ENCODE measurements around the gene HRH2.
A peak's percentile ranks its signal among the peaks of the same experiment; 100 is the strongest.

Gene HRH2

DNA sequence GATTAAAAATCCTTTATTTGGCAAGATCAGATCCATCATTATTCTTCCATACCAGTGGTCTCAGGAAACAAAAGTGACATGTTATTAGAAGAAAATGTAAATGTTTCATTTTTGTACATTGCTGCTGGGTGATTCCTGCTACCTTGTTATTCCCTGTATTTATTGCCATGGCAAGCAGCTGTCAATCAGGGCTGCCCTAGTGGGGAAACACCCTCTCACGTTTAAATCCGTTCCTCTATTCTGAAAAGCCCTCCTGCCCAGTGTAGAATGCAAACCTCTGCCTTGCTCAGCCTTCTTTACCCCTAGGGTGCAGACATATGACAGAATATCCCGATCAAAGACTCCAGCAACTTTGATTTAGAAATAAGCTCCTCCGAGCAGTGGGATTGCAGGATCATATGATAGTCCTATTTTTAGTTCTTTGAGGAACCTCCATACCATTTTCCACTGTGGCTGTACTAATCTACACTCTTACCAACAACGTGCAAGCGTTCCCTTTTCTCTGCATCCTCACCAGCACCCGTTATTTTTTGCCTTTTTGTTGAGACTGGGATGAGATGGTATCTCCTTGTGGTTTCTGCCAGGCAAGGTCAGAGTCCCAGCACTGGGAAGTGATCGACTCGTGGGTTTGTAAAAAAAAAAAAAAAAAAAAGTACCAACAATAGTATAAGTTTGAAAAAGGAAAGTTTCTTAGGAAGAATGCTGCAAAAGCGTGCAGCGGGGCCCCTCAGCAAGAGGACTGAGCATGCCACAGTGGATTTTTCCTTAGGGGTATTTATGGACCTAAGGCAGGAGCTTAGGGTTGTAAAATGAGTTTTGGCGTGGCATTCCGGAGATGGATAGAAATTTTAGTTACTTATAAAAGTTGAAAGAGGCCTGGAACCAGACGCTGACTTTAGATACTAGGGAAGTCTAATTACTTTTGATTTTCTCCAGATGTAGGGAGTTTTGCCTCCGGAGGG lies 66.7 kb downstream of the HRH2 start:
- DNase-seq (ENCODE audit: low read depth in 1 of 2, low spot score in 1 of 2), result no peak
- H3K4me3 ChIP-seq (replicated peaks; ENCODE audit: insufficient read depth, low read length), result no peak overlapping the region
- no peak overlapping the region for H3K27ac ChIP-seq (replicated peaks)
- no peak for TF ChIP-seq POLR2AphosphoS5 (IDR thresholded peaks at IDR 0.05; ENCODE audit: low read depth)
- no peak for TF ChIP-seq SPI1 (IDR thresholded peaks at IDR 0.05; ENCODE audit: borderline replicate concordance, low read depth)
- TF ChIP-seq, protein P1, sequence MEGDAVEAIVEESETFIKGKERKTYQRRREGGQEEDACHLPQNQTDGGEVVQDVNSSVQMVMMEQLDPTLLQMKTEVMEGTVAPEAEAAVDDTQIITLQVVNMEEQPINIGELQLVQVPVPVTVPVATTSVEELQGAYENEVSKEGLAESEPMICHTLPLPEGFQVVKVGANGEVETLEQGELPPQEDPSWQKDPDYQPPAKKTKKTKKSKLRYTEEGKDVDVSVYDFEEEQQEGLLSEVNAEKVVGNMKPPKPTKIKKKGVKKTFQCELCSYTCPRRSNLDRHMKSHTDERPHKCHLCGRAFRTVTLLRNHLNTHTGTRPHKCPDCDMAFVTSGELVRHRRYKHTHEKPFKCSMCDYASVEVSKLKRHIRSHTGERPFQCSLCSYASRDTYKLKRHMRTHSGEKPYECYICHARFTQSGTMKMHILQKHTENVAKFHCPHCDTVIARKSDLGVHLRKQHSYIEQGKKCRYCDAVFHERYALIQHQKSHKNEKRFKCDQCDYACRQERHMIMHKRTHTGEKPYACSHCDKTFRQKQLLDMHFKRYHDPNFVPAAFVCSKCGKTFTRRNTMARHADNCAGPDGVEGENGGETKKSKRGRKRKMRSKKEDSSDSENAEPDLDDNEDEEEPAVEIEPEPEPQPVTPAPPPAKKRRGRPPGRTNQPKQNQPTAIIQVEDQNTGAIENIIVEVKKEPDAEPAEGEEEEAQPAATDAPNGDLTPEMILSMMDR (IDR thresholded peaks at IDR 0.05; ENCODE audit: insufficient read depth, low read length), result no peak
- no peak for TF ChIP-seq GABPA (IDR thresholded peaks at IDR 0.05; ENCODE audit: low read depth)
- TF ChIP-seq, protein P2, sequence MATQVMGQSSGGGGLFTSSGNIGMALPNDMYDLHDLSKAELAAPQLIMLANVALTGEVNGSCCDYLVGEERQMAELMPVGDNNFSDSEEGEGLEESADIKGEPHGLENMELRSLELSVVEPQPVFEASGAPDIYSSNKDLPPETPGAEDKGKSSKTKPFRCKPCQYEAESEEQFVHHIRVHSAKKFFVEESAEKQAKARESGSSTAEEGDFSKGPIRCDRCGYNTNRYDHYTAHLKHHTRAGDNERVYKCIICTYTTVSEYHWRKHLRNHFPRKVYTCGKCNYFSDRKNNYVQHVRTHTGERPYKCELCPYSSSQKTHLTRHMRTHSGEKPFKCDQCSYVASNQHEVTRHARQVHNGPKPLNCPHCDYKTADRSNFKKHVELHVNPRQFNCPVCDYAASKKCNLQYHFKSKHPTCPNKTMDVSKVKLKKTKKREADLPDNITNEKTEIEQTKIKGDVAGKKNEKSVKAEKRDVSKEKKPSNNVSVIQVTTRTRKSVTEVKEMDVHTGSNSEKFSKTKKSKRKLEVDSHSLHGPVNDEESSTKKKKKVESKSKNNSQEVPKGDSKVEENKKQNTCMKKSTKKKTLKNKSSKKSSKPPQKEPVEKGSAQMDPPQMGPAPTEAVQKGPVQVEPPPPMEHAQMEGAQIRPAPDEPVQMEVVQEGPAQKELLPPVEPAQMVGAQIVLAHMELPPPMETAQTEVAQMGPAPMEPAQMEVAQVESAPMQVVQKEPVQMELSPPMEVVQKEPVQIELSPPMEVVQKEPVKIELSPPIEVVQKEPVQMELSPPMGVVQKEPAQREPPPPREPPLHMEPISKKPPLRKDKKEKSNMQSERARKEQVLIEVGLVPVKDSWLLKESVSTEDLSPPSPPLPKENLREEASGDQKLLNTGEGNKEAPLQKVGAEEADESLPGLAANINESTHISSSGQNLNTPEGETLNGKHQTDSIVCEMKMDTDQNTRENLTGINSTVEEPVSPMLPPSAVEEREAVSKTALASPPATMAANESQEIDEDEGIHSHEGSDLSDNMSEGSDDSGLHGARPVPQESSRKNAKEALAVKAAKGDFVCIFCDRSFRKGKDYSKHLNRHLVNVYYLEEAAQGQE (IDR thresholded peaks at IDR 0.05; ENCODE audit: insufficient replicate concordance, low read depth), result no peak
- no peaks in the 10 kb centered on the region for H3K27me3 ChIP-seq (ENCODE audit: insufficient read depth, poor library complexity, severe bottlenecking)

DNA sequence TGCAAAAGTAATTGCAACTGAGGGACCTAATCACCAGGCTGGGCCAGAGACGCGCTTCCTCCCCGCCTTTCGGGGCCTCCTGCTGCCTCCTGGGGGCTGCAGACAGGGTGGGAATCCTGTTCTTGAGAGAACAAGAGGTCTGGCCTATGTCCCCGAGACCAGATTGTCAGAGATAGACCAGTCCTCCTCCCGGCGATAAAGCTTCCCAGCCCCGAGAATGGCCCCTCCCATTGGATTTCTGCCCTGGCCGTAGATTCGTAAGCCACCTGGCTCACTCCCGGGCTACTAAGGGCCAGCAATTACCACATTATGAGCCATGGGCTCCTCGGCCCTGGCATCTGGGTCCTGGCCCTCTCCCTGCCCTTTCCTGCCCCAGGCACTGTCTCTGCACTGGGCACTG lies 70.4 kb downstream of the HRH2 start:
- H3K27me3 ChIP-seq (ENCODE audit: insufficient read depth, poor library complexity, severe bottlenecking), result peaks cover 2% of the 10 kb centered on the region
- no peak overlapping the region for H3K27ac ChIP-seq (replicated peaks)
- H3K4me3 ChIP-seq (replicated peaks; ENCODE audit: insufficient read depth, low read length), result no peak overlapping the region
- TF ChIP-seq POLR2AphosphoS5 (IDR thresholded peaks at IDR 0.05; ENCODE audit: low read depth) (no peak), SPI1 (IDR thresholded peaks at IDR 0.05; ENCODE audit: borderline replicate concordance, low read depth) (no peak)
- DNase-seq (ENCODE audit: low read depth in 1 of 2, low spot score in 1 of 2), result no peak

DNA sequence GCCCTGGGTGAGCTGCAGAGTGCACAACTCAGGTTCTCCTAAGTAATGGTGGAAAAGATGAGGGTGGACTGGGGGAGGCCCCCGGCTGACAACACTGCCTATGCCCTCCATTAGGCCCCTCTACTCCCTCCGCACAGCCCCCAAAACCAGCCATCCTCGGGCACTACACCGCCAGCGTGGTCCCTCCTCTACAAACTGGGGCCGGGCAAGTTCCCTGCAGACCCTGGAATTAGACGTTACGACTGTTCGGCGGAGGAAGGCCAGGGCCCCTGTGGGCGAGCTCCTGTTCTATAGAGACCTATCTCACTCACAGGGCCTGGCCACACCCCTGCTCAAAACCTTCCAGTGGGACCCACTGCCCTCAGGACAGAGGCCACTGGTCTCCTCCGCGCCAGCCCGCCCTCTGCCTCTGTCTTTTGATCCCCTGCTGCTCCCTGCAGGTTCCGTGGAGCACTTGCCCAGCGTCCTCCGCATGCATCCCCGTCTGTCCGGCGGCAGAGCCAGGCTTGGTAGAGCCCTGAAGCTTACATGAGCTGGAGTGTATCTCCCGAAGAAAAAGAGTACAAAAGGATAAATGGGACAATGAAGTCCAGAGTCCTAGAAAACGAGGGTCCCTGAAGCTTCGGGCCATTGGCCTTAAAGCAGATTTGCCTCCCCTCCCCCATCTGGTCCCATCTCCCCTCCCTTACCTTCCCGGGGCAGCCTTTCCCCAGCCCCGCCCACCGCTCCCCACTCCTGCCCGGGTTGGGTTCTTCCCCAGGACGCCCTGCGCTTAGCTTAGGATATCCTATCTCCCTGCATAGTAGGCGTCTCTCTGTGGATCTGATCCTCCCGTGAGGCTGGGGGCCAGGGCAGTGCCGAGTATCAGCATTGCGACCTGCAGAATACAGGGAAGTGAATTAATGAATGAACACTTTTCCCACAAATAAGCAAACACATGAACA lies 71.3 kb downstream of the HRH2 start:
- TF ChIP-seq POLR2AphosphoS5 (IDR thresholded peaks at IDR 0.05; ENCODE audit: low read depth), result no peak
- Histone ChIP-seq H3K27me3 (ENCODE audit: insufficient read depth, poor library complexity, severe bottlenecking) (peaks cover 2% of the 10 kb centered on the region), H3K4me3 (replicated peaks; ENCODE audit: insufficient read depth, low read length) (no peak overlapping the region), H3K27ac (replicated peaks) (no peak overlapping the region)
- DNase-seq (ENCODE audit: low read depth in 1 of 2, low spot score in 1 of 2), result no peak

DNA sequence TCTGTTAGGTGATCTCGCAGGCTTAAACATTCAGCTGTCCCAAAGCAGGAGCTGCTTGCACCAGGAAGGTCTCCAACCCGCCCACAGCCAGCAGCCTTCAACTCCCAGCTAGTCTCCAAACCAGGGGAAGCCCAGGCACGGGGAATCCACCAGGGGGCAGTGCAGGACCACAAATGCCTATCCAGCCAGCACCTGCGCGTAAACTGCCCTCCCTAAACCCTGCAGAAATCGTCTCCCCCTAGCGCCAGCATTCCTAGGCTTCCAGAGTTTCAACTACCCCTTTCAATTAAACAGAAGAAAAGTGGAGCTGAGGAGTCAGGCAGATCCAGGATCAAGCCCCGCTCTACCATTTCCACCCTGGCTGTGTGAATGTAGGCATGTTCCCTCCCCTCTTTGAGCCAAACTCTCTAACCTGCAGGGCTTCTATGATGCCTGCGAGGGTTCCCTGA lies 72.0 kb downstream of the HRH2 start:
- no peak overlapping the region for H3K4me3 ChIP-seq (replicated peaks; ENCODE audit: insufficient read depth, low read length)
- TF ChIP-seq, protein P1 (IDR thresholded peaks at IDR 0.05; ENCODE audit: insufficient read depth, low read length), result peak; percentile 96
- no peak for TF ChIP-seq SPI1 (IDR thresholded peaks at IDR 0.05; ENCODE audit: borderline replicate concordance, low read depth)
- H3K27me3 ChIP-seq (ENCODE audit: insufficient read depth, poor library complexity, severe bottlenecking), result peaks cover 2% of the 10 kb centered on the region
- H3K27ac ChIP-seq (replicated peaks), result no peak overlapping the region
- peak; percentile 73 to 91 for DNase-seq (ENCODE audit: low read depth in 1 of 2, low spot score in 1 of 2)

DNA sequence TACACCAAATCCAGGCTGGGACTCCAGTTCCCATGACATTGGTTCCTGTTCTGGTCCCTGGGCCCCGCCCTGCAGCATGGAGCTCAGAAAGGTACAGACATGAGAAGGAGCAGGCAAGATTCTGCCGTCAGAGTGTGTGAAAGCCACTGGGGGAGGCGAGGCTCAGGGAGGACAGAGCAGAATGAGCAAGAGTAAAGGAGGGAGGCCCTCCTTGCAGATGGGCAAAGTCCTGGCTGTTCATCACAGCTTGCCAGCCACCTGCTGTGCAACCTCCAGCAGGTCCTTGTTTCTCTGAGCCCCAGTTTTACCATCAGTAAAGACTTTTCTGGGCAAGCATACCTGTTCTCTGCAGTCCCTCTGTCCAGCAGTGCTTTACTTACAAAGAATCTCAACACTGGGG lies 73.3 kb downstream of the HRH2 start:
- H3K27me3 ChIP-seq (ENCODE audit: insufficient read depth, poor library complexity, severe bottlenecking), result peaks cover 2% of the 10 kb centered on the region
- TF ChIP-seq, protein P1 (IDR thresholded peaks at IDR 0.05; ENCODE audit: insufficient read depth, low read length), result no peak
- TF ChIP-seq GABPA (IDR thresholded peaks at IDR 0.05; ENCODE audit: low read depth) (no peak), SPI1 (IDR thresholded peaks at IDR 0.05; ENCODE audit: borderline replicate concordance, low read depth) (no peak), POLR2AphosphoS5 (IDR thresholded peaks at IDR 0.05; ENCODE audit: low read depth) (no peak)
- TF ChIP-seq, protein P2 (IDR thresholded peaks at IDR 0.05; ENCODE audit: insufficient replicate concordance, low read depth), result no peak
- no peak overlapping the region for H3K27ac ChIP-seq (replicated peaks)
- H3K4me3 ChIP-seq (replicated peaks; ENCODE audit: insufficient read depth, low read length), result no peak overlapping the region
- no peak for DNase-seq (ENCODE audit: low read depth in 1 of 2, low spot score in 1 of 2)

All from HL-60 (cell line).